ENCODE measurements around the gene GRIA1. TPM values are rescaled to one million over a fixed set of nuclear protein-coding genes. Genes with fewer than 3 reads are reported as not detected.

GRIA1 gene
- total and polyA plus RNA-seq, 10 of the 15 experiments (the other 5 are each of a cell fraction or from before 2014, with no cell fraction given) = 0.04 to 0.18 (median 0.04) TPM; not detected in 7

GRCh38 chr5:153671653-153672346, 181.3 kb downstream of the GRIA1 start:
- Histone ChIP-seq H3K4me2 (ENCODE audit: control insufficient read depth, insufficient read depth) (no peak overlapping the region), H2AFZ (ENCODE audit: control insufficient read depth, low read depth, low read length) (no peak overlapping the region), H3K4me1 (ENCODE audit: control insufficient read depth, insufficient read depth, low read length) (no peaks in the 10 kb centered on the region), H4K20me1 (ENCODE audit: control insufficient read depth, insufficient read depth) (no peaks in the 10 kb centered on the region), H3K27ac (ENCODE audit: control insufficient read depth, insufficient read depth) (no peak overlapping the region), H3K9me3 (replicated peaks; ENCODE audit: control insufficient read depth, insufficient read depth, low read length) (no peaks in the 10 kb centered on the region), H3K36me3 (ENCODE audit: control insufficient read depth in 2 of 2, insufficient read depth in 2 of 2, low read length in 1 of 2) (no peaks in the 10 kb centered on the region), H3K4me3 (no peak overlapping the region), H3K27me3 (replicated peaks in 1 of 2; ENCODE audit: control insufficient read depth in 2 of 2, insufficient read depth in 2 of 2, low read length in 1 of 2) (no peaks in the 10 kb centered on the region), H3K79me2 (ENCODE audit: control insufficient read depth, insufficient read depth, low read length) (no peaks in the 10 kb centered on the region), H3K9ac (ENCODE audit: control insufficient read depth, insufficient read depth, low read length) (no peak overlapping the region)
- intact Hi-C loops (cut with micrococcal nuclease; ENCODE audit: unreplicated experiment) = no loop called here
- ChIA-PET SMC1A (ENCODE audit: uncharacterized antibody, unreplicated experiment) (interaction anchor here (0.7 to 1.4 kb wide), 4 partner anchors 7 to 483 kb away, joined by 3 read pairs; no protein-coding TSS in a partner anchor), POLR2A (interaction anchor here (0.7 kb wide), 1 partner anchor 94 kb away, joined by 6 read pairs; no protein-coding TSS in a partner anchor), CTCF (no interaction called here), RAD21 (ENCODE audit: unreplicated experiment) (no interaction called here)
- ATAC-seq (no peak), DNase-seq (ENCODE audit: low read depth, low spot score) (no peak), FAIRE-seq (no peak)
- no TSS peak for BruUV-seq (replicated peaks)
- in situ Hi-C loops (cut with MboI) = no loop called here
- WGBS (ENCODE audit: insufficient coverage, insufficient replicate concordance, low lambda C conversion rate, missing lambda C conversion rate) = 62% methylated on average over 2 of the region's 2 CpGs
- no peak for TF ChIP-seq BACH1 (IDR thresholded peaks at IDR 0.05; ENCODE audit: borderline replicate concordance)
- no peak for TF ChIP-seq ZBTB4 (CRISPR knock-in tag; IDR thresholded peaks at IDR 0.05)
- TF ChIP-seq SREBF1 (IDR thresholded peaks at IDR 0.05; ENCODE audit: low read length) = no peak
- no peak for TF ChIP-seq RELA (IDR thresholded peaks at IDR 0.05; ENCODE audit: borderline replicate concordance, partially characterized antibody)
- no peak for TF ChIP-seq RUNX3 (IDR thresholded peaks at IDR 0.05; ENCODE audit: low read length)
- no peak for TF ChIP-seq IRF5 (IDR thresholded peaks at IDR 0.05; ENCODE audit: borderline replicate concordance)
- no peak for TF ChIP-seq SPI1 (IDR thresholded peaks at IDR 0.05; ENCODE audit: borderline replicate concordance, insufficient read depth, low read depth, low read length)
- TF ChIP-seq CEBPZ (IDR thresholded peaks at IDR 0.05; ENCODE audit: low read depth, low read length) = no peak
- TF ChIP-seq ZNF384 (IDR thresholded peaks at IDR 0.05; ENCODE audit: borderline replicate concordance, low read depth, low read length) = no peak
- no peak for TF ChIP-seq ETV6 (conservative IDR thresholded peaks at IDR 0.05 in 1 of 2, IDR thresholded peaks at IDR 0.05 in 1 of 2; ENCODE audit: borderline replicate concordance in 1 of 2, low read depth in 1 of 2)
- no peak for TF ChIP-seq ZNF217 (IDR thresholded peaks at IDR 0.05)
- no peak for TF ChIP-seq SMARCA5 (IDR thresholded peaks at IDR 0.05)
- TF ChIP-seq BCL11A (IDR thresholded peaks at IDR 0.05; ENCODE audit: low read depth, low read length) = no peak
- TF ChIP-seq ZNF274 (IDR thresholded peaks at IDR 0.05; ENCODE audit: insufficient read depth, insufficient read length) = no peak
- no peak for TF ChIP-seq MEF2A (IDR thresholded peaks at IDR 0.05; ENCODE audit: insufficient read depth, low read depth, low read length)
- TF ChIP-seq ZNF622 (IDR thresholded peaks at IDR 0.05) = no peak
- no peak for TF ChIP-seq MTA3 (IDR thresholded peaks at IDR 0.05; ENCODE audit: borderline replicate concordance, low read length)

Measured in GM12878 (cell line).